Measurements from ENCODE around the gene CUX1.

Gene CUX1

GRCh38 chr7:102101926-102102325, 284.5 kb downstream of the CUX1 start:
- in situ Hi-C loops (cut with HindIII; ENCODE audit: low sequenced_read_pairs) = no loop called here
- no peak for TF ChIP-seq CTCF (IDR thresholded peaks at IDR 0.05; ENCODE audit: low read depth, low read length)
- no peak overlapping the region for H3K4me3 ChIP-seq (ENCODE audit: low read depth, low read length)
- no peak for DNase-seq (ENCODE audit: low read depth, low spot score)

- in situ Hi-C loops (cut with HindIII; ENCODE audit: low sequenced_read_pairs) = no loop called here
- TF ChIP-seq CTCF (IDR thresholded peaks at IDR 0.05; ENCODE audit: low read depth, low read length) = no peak
- no peak overlapping the region for H3K4me3 ChIP-seq (ENCODE audit: low read depth, low read length)
- no peak for DNase-seq (ENCODE audit: low read depth, low spot score)
Measured at GRCh38 chr7:102103027-102103372, 285.6 kb downstream of the CUX1 start.

- TF ChIP-seq CTCF (IDR thresholded peaks at IDR 0.05; ENCODE audit: low read depth, low read length) = no peak
- in situ Hi-C loops (cut with HindIII; ENCODE audit: low sequenced_read_pairs) = no loop called here
- H3K4me3 ChIP-seq (ENCODE audit: low read depth, low read length) = no peak overlapping the region
- no peak for DNase-seq (ENCODE audit: low read depth, low spot score)
Measured at GRCh38 chr7:102104245-102104644, 286.8 kb downstream of the CUX1 start.

GRCh38 chr7:102106625-102107024, 289.2 kb downstream of the CUX1 start:
- no peak for DNase-seq (ENCODE audit: low read depth, low spot score)
- H3K4me3 ChIP-seq (ENCODE audit: low read depth, low read length) = no peak overlapping the region
- TF ChIP-seq CTCF (IDR thresholded peaks at IDR 0.05; ENCODE audit: low read depth, low read length) = no peak
- in situ Hi-C loops (cut with HindIII; ENCODE audit: low sequenced_read_pairs) = no loop called here

GRCh38 chr7:102107474-102108104, 290.2 kb downstream of the CUX1 start:
- DNase-seq (ENCODE audit: low read depth, low spot score) = no peak
- no peak for TF ChIP-seq CTCF (IDR thresholded peaks at IDR 0.05; ENCODE audit: low read depth, low read length)
- H3K4me3 ChIP-seq (ENCODE audit: low read depth, low read length) = no peak overlapping the region
- in situ Hi-C loops (cut with HindIII; ENCODE audit: low sequenced_read_pairs) = no loop called here

- TF ChIP-seq CTCF (IDR thresholded peaks at IDR 0.05; ENCODE audit: low read depth, low read length) = no peak
- no peak overlapping the region for H3K4me3 ChIP-seq (ENCODE audit: low read depth, low read length)
- in situ Hi-C loops (cut with HindIII; ENCODE audit: low sequenced_read_pairs) = no loop called here
- DNase-seq (ENCODE audit: low read depth, low spot score) = no peak
Measured at GRCh38 chr7:102111061-102112041, 293.9 kb downstream of the CUX1 start.
